ENCODE data around the gene ZNF497.

ZNF497 gene

DNA sequence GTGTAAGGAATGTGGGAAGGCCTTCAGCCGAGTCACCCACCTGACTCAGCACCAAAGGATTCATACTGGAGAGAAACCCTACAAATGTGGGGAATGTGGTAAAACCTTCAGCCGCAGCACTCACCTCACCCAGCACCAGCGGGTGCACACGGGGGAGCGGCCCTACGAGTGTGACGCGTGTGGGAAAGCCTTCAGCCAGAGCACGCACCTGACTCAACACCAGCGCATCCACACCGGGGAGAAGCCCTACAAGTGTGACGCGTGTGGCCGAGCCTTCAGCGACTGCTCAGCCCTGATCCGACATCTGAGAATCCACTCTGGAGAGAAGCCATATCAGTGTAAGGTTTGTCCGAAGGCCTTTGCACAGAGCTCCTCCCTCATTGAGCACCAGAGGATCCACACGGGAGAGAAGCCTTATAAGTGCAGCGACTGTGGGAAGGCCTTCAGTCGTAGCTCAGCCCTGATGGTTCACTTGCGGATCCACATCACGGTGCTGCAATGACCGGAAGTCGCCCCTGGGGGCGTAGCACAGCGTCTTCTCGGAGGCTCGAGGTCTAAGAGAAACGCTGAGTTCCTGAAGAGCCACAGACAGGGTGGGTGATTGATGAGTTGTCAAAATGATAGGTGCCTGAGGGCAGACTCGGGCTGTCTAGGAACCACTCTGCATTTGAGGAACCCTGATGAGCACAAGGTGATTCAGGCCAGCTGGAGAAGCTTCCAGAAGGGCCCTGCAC lies 23.6 kb downstream of the ZNF497 start:
- H3K36me3 ChIP-seq (ENCODE audit: control insufficient read depth, insufficient read depth, low read length), result peaks cover 6% of the 10 kb centered on the region; the same call in 1 of the 2 replicates
- no peaks in the 10 kb centered on the region for H3K27me3 ChIP-seq (ENCODE audit: control insufficient read depth, insufficient read depth, low read length)

DNA sequence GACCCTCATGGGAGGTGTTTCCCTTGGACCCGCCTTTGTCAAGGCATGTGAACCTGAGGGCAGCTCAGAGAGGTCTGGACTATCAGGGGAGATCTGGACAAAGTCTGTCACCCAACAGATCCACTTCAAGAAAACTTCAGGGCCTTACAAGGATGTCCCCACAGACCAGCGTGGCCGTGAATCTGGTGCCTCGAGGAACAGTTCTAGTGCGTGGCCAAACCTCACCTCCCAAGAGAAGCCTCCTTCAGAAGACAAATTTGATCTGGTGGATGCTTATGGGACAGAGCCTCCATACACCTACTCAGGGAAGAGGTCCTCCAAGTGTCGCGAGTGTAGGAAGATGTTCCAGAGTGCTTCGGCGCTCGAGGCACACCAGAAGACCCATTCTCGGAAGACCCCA lies 24.2 kb downstream of the ZNF497 start:
- no peaks in the 10 kb centered on the region for H3K9me3 ChIP-seq (ENCODE audit: control insufficient read depth, insufficient read depth, low read length)
- peaks cover 6% of the 10 kb centered on the region; the same call in 1 of the 2 replicates for H3K36me3 ChIP-seq (ENCODE audit: control insufficient read depth, insufficient read depth, low read length)
- DNase-seq (ENCODE audit: low read depth, low spot score), result no peak
- no peak overlapping the region for H3K27ac ChIP-seq (ENCODE audit: low read length)
- no CpG with 5 or more reads among the region's 11 CpGs for WGBS (ENCODE audit: insufficient coverage, insufficient read length)
- no peak overlapping the region for H3K4me3 ChIP-seq (ENCODE audit: low read length)
- no peaks in the 10 kb centered on the region for H3K4me1 ChIP-seq (ENCODE audit: control insufficient read depth, insufficient read depth, low read length)
- H3K27me3 ChIP-seq (ENCODE audit: control insufficient read depth, insufficient read depth, low read length), result no peaks in the 10 kb centered on the region

More for the DNA sequence above, 23.6 kb downstream of the ZNF497 start:
- WGBS (ENCODE audit: insufficient coverage, insufficient read length), result no CpG with 5 or more reads among the region's 30 CpGs
- Histone ChIP-seq H3K4me3 (ENCODE audit: low read length) (no peak overlapping the region), H3K4me1 (ENCODE audit: control insufficient read depth, insufficient read depth, low read length) (no peaks in the 10 kb centered on the region), H3K9me3 (ENCODE audit: control insufficient read depth, insufficient read depth, low read length) (no peaks in the 10 kb centered on the region), H3K27ac (ENCODE audit: low read length) (no peak overlapping the region)
- no peak for DNase-seq (ENCODE audit: low read depth, low spot score)

DNA sequence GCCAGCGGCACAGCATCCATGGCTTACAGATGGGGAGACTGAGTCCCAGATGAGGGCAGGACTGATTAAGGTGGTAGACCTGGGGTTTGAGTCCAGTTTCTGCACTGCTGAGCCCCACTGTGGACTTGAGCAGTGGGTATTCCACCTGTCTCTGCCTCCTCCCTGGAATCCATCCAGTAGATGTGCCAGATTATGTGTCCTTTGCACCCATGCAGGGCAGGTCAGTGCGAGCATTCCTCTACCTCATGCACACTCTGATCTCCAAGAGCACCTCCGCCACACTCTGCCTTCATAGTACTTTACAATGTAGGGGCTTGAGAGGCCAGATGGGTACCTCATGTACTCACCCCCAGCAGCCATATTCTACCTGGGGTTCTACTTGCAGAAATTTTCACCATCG lies 25.7 kb downstream of the ZNF497 start:
- DNase-seq (ENCODE audit: low read depth, low spot score), result no peak
- Histone ChIP-seq H3K4me3 (ENCODE audit: low read length) (no peak overlapping the region), H3K4me1 (ENCODE audit: control insufficient read depth, insufficient read depth, low read length) (no peaks in the 10 kb centered on the region), H3K36me3 (ENCODE audit: control insufficient read depth, insufficient read depth, low read length) (peaks cover 6% of the 10 kb centered on the region; the same call in 1 of the 2 replicates), H3K27me3 (ENCODE audit: control insufficient read depth, insufficient read depth, low read length) (no peaks in the 10 kb centered on the region), H3K27ac (ENCODE audit: low read length) (no peak overlapping the region), H3K9me3 (ENCODE audit: control insufficient read depth, insufficient read depth, low read length) (no peaks in the 10 kb centered on the region)
- no CpG with 5 or more reads among the region's 4 CpGs for WGBS (ENCODE audit: insufficient coverage, insufficient read length)

DNA sequence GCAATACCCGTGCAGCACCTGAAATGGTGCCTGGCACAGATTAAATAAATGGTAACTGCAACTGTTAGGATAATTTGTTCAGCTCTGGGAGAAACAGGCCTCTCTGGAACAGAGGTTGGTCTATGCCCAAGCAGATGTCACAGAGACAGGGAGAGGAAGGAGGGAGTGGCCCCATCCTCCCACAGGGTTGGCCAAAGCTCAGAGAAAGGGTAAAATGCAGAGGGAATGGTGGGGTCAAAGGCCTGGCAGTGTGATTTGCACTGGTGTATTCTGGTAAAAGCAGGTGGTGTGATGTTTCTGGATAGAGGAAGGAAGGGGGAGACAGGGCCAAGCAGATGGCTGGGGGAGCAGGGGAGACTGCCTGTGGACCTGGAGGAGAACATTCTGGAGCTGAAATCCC lies 26.3 kb downstream of the ZNF497 start:
- no peak overlapping the region for H3K27ac ChIP-seq (ENCODE audit: low read length)
- H3K9me3 ChIP-seq (ENCODE audit: control insufficient read depth, insufficient read depth, low read length), result no peaks in the 10 kb centered on the region
- H3K27me3 ChIP-seq (ENCODE audit: control insufficient read depth, insufficient read depth, low read length), result no peaks in the 10 kb centered on the region
- peaks cover 6% of the 10 kb centered on the region; the same call in 1 of the 2 replicates for H3K36me3 ChIP-seq (ENCODE audit: control insufficient read depth, insufficient read depth, low read length)
- no CpG with 5 or more reads among the region's 1 CpG for WGBS (ENCODE audit: insufficient coverage, insufficient read length)
- H3K4me1 ChIP-seq (ENCODE audit: control insufficient read depth, insufficient read depth, low read length), result no peaks in the 10 kb centered on the region
- DNase-seq (ENCODE audit: low read depth, low spot score), result no peak
- no peak overlapping the region for H3K4me3 ChIP-seq (ENCODE audit: low read length)

DNA sequence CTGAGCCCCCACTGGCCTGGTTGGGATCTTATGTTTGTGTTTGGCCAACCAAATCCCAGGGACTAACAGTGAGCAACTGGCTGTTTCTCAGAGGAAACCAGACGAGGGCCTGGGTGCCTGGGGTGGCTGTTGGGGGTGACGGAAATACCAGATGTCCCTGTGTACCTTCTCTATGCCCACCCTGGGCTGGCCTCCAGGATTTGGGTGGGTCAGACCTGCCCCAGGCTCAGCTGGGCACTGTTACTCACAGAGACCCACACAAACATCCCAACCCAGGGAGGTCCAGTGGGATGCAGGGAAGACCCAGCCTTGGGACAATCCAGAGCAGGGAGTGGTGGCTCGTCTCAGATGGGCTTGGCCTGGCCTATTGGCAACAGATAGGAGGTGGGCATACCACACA lies 26.9 kb downstream of the ZNF497 start:
- Histone ChIP-seq H3K4me3 (ENCODE audit: low read length) (no peak overlapping the region), H3K36me3 (ENCODE audit: control insufficient read depth, insufficient read depth, low read length) (peaks cover 6% of the 10 kb centered on the region; the same call in 1 of the 2 replicates), H3K4me1 (ENCODE audit: control insufficient read depth, insufficient read depth, low read length) (no peaks in the 10 kb centered on the region), H3K9me3 (ENCODE audit: control insufficient read depth, insufficient read depth, low read length) (no peaks in the 10 kb centered on the region), H3K27me3 (ENCODE audit: control insufficient read depth, insufficient read depth, low read length) (no peaks in the 10 kb centered on the region), H3K27ac (ENCODE audit: low read length) (no peak overlapping the region)
- no CpG with 5 or more reads among the region's 3 CpGs for WGBS (ENCODE audit: insufficient coverage, insufficient read length)
- DNase-seq (ENCODE audit: low read depth, low spot score), result no peak

DNA sequence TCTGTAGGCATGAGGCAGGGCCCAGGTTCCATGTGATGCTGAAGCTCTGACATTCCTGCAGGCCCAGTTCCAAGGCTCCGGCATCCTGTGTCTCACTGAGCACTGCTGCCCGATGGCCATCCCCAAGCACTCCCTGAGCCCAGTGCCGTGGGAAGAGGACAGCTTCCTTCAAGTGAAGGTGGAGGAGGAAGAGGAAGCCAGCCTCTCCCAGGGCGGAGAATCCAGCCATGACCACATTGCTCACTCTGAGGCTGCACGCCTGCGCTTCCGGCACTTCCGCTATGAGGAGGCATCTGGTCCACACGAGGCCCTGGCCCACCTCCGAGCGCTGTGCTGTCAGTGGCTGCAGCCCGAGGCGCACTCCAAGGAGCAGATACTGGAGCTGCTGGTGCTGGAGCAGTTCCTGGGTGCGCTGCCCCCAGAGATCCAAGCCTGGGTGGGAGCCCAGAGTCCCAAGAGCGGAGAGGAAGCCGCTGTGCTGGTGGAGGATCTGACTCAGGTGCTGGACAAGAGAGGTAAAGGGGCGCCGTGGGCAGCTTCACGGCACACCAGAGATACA lies 27.8 kb downstream of the ZNF497 start:
- no peaks in the 10 kb centered on the region for H3K27me3 ChIP-seq (ENCODE audit: control insufficient read depth, insufficient read depth, low read length)
- DNase-seq (ENCODE audit: low read depth, low spot score), result no peak
- no peak overlapping the region for H3K4me3 ChIP-seq (ENCODE audit: low read length)
- H3K27ac ChIP-seq (ENCODE audit: low read length), result no peak overlapping the region
- H3K9me3 ChIP-seq (ENCODE audit: control insufficient read depth, insufficient read depth, low read length), result no peaks in the 10 kb centered on the region
- no peaks in the 10 kb centered on the region for H3K4me1 ChIP-seq (ENCODE audit: control insufficient read depth, insufficient read depth, low read length)
- H3K36me3 ChIP-seq (ENCODE audit: control insufficient read depth, insufficient read depth, low read length), result peaks cover 6% of the 10 kb centered on the region; the same call in 1 of the 2 replicates
- WGBS (ENCODE audit: insufficient coverage, insufficient read length), result no CpG with 5 or more reads among the region's 19 CpGs

DNA sequence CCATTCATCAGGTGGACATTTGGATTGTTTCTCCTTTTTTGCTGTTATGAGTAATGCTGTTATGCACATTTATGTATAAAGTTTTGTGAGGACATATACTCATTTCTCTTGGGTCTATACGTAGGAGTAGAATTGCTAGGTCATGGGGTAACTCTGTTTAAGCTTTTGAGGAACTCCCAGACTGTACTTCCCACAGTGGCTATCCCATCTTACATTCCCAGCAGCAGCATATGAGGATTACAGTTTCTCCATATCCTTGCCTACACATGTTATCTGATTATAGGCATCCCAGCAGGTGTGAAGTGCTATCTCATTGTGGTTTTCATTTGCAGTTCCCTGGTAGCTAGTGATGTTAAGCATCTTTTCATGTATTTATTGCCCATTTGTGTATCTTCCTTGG lies 29.9 kb downstream of the ZNF497 start:
- Histone ChIP-seq H3K27ac (ENCODE audit: low read length) (no peak overlapping the region), H3K4me3 (ENCODE audit: low read length) (no peak overlapping the region), H3K4me1 (ENCODE audit: control insufficient read depth, insufficient read depth, low read length) (no peaks in the 10 kb centered on the region), H3K27me3 (ENCODE audit: control insufficient read depth, insufficient read depth, low read length) (no peaks in the 10 kb centered on the region), H3K9me3 (ENCODE audit: control insufficient read depth, insufficient read depth, low read length) (no peaks in the 10 kb centered on the region), H3K36me3 (ENCODE audit: control insufficient read depth, insufficient read depth, low read length) (no peaks in the 10 kb centered on the region)
- WGBS (ENCODE audit: insufficient coverage, insufficient read length), result no CpG with 5 or more reads among the region's 1 CpG
- no peak for DNase-seq (ENCODE audit: low read depth, low spot score)

DNA sequence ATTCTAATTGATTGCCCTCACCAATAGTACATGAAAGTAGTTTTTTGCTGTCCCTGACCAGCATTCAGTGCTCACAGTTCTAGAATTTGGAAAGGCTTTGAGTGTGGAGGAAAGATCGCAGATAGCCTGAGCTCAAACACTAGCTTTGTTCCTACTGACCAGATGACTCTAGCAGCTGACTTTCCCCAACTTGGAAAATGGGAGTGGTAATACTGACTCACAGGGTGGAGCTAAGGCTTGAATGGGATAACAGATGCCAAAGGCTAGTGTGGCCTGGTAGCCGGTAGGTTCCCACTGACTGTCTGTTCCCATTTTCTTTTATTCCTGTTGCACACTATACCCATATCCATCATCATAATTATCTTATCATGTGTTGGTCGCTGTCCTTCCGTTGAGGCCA lies 32.1 kb downstream of the ZNF497 start:
- Histone ChIP-seq H3K9me3 (ENCODE audit: control insufficient read depth, insufficient read depth, low read length) (no peaks in the 10 kb centered on the region), H3K27me3 (ENCODE audit: control insufficient read depth, insufficient read depth, low read length) (no peaks in the 10 kb centered on the region), H3K36me3 (ENCODE audit: control insufficient read depth, insufficient read depth, low read length) (no peaks in the 10 kb centered on the region), H3K4me3 (ENCODE audit: low read length) (no peak overlapping the region), H3K27ac (ENCODE audit: low read length) (no peak overlapping the region), H3K4me1 (ENCODE audit: control insufficient read depth, insufficient read depth, low read length) (no peaks in the 10 kb centered on the region)
- DNase-seq (ENCODE audit: low read depth, low spot score), result no peak
- WGBS (ENCODE audit: insufficient coverage, insufficient read length), result no CpG with 5 or more reads among the region's 4 CpGs

DNA sequence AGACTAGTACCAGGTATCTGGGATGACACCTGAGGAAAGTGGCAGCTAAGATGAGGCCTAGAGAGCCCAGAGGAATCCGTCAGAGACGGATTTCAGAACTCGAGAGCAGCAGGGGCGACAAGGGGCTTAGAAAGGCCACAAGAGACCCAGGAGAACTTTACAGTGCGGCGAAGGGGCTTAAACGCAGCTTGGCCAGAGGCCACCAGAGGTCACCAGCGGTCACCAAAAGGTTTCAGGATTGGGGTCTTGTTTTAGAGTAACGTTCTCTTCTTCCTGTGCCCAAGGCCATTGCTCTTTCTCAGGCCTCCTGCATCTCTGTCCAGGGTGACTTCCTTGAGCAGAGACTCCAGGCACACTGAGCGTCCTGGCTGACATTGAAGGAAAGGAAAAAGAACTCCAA lies 33.6 kb downstream of the ZNF497 start:
- Histone ChIP-seq H3K4me3 (ENCODE audit: low read length) (no peak overlapping the region), H3K36me3 (ENCODE audit: control insufficient read depth, insufficient read depth, low read length) (no peaks in the 10 kb centered on the region), H3K9me3 (ENCODE audit: control insufficient read depth, insufficient read depth, low read length) (no peaks in the 10 kb centered on the region), H3K4me1 (ENCODE audit: control insufficient read depth, insufficient read depth, low read length) (no peaks in the 10 kb centered on the region), H3K27me3 (ENCODE audit: control insufficient read depth, insufficient read depth, low read length) (no peaks in the 10 kb centered on the region), H3K27ac (ENCODE audit: low read length) (no peak overlapping the region)
- no CpG with 5 or more reads among the region's 10 CpGs for WGBS (ENCODE audit: insufficient coverage, insufficient read length)
- no peak for DNase-seq (ENCODE audit: low read depth, low spot score)

DNA sequence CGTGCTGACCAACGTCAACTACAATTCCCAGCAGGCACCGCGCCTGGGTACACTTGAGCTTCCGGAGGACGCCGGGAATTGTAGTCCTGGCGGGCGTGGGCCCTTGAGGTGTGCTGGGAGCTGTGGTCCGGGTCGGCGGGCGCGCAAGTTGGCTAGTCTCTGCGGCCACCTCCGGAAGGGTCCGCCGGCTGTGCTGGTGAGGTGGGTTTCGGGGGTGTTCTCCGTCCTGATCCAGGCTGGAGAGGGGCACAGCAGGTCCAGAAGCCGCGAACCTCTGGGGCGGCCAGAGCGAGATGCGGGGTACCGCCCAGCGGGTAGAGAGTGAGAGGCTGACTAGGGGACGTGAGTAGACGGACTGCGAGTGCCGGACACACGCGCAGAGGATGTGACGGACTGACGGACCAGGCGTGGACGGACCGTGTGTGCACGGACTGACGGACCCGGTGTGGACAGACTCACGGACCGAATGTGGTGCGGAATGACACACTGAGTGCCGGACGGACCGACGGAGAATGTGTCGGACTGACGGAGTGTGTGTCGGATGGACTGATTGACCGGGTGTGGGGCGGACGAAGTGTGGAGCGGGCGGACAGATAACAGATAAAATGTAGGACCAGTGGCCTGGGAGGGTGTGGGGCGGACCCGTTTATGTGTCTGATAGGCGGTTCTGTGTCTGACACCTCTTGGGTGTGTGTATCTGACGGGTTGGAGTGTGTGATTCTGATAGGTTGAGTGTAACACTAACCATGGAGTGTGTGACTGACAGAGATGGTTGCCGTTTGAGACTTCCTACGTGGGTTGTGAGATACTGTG lies 35.4 kb downstream of the ZNF497 start, which contains the start of gene ZSCAN22:
TSS of gene ZSCAN22 (plus strand) at position 81 of the 813 bp plus-strand sequence. CDS start 7,809 bp downstream, outside the sequence.
- H3K4me1 ChIP-seq (ENCODE audit: control insufficient read depth, insufficient read depth, low read length), result no peaks in the 10 kb centered on the region
- peak; percentile 95 for DNase-seq (ENCODE audit: low read depth, low spot score)
- peak within 1 kb of the TSS; percentile 84; the same call in 1 of the 2 replicates for H3K4me3 ChIP-seq (ENCODE audit: low read length)
- no peaks in the 10 kb centered on the region for H3K9me3 ChIP-seq (ENCODE audit: control insufficient read depth, insufficient read depth, low read length)
- H3K36me3 ChIP-seq (ENCODE audit: control insufficient read depth, insufficient read depth, low read length), result no peaks in the 10 kb centered on the region
- no CpG with 5 or more reads among the region's 62 CpGs for WGBS (ENCODE audit: insufficient coverage, insufficient read length)
- H3K27me3 ChIP-seq (ENCODE audit: control insufficient read depth, insufficient read depth, low read length), result no peaks in the 10 kb centered on the region
- H3K27ac ChIP-seq (ENCODE audit: low read length), result no peak within 1 kb of the TSS

Data from iPS DF 6.9 (cell line).